Cardiac fibroblast (primary cell): ENCODE results near the gene RAPGEF4.

Experiments used
- DNase-seq, 2 donors: peaks; one replicate each; pipeline versions ENCODE4 v3.0.0 to v3.0.0-alpha.2; 2010; ENCODE audit warnings: low read depth in 2 of 2
- H3K4me3 ChIP-seq, 2 donors: replicated peaks in 1 of 2; 1 replicate in 1 of 2; 2 replicates in 1 of 2; pipeline ENCODE4 v1.5.1; 2011; ENCODE audit warnings: low read depth in 2 of 2, low read length in 2 of 2, mild to moderate bottlenecking in 2 of 2, moderate library complexity in 1 of 2
- TF ChIP-seq, protein P1 (sequence below): IDR thresholded peaks from one replicate; pipeline ENCODE4 v1.5.1; 2011; ENCODE audit warnings: low read depth, mild to moderate bottlenecking, low read length, inconsistent platforms

The RAPGEF4 gene

DNA sequence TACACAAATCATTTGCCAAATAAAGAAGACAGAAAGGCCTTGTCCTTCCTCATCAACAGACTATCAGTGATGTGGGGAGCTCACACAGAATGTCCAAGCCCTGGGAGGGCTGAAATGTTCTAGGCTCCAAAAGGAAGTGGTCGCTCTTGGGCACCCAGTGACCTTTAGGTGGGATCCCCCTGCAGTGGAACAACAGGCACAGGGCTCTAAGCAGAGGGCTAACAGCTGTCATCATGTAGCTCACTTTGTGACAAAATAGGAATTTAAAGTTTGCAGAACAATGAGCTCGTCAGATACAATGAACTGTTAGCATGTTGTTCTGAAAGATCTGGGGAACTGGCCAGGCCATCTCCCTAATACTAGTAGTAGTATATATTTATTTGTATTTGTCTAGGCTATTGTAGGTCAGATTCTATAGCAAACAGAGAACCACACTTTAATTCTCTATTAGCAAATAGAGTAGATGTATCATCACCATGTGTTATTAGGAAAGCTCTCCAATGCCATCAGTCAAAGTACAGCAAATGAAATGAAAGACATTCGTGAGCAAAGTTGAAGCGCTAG lies 188.5 kb downstream of the RAPGEF4 start:
- TF ChIP-seq, protein P1, sequence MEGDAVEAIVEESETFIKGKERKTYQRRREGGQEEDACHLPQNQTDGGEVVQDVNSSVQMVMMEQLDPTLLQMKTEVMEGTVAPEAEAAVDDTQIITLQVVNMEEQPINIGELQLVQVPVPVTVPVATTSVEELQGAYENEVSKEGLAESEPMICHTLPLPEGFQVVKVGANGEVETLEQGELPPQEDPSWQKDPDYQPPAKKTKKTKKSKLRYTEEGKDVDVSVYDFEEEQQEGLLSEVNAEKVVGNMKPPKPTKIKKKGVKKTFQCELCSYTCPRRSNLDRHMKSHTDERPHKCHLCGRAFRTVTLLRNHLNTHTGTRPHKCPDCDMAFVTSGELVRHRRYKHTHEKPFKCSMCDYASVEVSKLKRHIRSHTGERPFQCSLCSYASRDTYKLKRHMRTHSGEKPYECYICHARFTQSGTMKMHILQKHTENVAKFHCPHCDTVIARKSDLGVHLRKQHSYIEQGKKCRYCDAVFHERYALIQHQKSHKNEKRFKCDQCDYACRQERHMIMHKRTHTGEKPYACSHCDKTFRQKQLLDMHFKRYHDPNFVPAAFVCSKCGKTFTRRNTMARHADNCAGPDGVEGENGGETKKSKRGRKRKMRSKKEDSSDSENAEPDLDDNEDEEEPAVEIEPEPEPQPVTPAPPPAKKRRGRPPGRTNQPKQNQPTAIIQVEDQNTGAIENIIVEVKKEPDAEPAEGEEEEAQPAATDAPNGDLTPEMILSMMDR, result no peak
- no peak overlapping the region for H3K4me3 ChIP-seq
- DNase-seq, result no peak

DNA sequence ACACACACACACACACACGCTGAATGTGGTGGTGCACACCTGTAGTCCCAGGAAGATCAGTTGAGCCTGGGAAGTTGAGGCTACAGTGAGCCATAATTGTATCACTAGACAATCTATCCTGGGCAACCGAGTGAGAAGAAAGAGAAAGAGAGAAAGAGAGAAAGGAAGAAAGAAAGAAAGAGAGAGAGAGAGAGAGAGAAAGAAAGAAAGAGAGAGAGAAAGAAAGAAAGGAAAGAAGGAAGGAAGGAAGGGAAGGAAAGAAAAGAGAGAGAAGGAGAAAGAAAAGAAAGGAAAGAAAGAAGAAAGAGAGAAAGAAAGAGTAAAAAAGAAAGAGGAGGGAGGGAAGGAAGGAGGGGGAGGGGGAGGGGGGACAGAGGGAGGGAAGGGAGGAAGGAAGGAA lies 190.0 kb downstream of the RAPGEF4 start:
- no peak for DNase-seq
- TF ChIP-seq, protein P1, result no peak
- H3K4me3 ChIP-seq, result no peak overlapping the region

DNA sequence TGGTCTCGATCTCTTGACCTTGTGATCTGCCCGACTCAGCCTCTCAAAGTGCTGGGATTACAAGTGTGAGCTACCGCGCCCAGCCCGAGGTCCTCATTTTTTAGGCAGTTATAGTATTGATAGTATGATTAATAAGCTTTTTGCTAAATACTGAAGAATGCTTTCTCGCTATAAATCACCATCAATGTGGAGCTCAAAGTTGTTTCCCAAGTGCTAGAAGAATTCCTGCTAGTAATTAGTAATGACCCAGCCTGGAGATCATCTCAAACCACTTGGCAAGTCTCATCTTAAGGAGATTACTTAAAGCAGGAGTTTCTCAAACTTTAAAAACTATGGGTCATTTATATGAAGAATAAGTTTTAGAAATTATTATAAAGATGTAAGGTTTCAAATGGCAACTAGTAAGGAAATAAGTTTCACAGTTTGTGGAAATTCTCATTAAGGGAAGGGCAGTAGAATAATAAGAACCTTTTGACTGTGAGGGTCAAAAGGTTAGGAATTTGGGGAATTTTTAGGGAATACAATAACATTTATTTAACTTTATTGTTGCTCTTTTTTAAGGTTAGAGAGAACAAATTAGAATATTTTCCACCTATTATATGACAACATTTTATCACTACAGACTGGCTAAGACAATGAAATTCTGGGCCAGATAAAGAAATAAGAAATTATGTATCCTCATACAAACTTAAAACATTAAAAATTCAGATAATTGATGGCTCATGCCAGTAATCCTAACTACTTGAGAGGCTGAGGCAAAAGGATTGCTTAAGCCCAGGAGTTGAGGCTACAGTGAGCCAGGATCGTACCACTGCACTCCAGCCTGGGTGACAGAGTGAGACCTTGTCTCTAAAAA lies 191.4 kb downstream of the RAPGEF4 start:
- TF ChIP-seq, protein P1, result no peak
- DNase-seq, result peak; percentile 18 to 67
- no peak overlapping the region for H3K4me3 ChIP-seq

DNA sequence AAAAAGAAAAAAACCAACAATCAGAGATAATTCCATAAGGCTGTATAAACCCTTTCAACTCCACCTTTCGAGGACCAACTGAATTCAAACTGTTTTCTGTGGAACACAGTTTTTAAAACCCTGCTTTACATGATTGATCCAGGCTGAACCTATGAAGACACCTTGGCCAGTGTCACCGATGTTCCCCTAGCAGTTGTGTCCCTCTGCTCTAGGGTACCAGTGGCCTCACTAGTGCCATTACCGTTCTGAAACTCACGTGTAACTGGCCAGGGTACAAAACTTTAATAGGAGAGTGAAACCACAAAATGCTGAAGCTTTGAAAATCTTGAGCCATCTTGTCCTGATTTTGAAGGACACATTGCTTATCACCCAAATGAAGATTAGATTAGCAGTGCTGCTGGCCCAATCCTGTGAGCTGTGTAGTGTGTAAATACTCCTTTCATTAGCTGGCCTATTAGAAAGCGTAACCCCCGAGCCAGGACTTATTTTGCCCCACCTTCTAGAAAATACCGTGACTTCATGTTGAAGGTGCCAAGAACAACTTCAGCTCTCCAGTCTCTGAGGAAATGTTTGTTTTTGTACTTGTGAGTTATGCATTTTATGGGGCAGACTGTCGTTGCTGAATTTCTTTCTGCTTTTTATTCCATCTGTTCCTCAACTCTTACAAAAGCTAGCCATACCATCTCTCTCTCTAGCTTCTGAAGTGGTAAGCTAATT lies 192.2 kb downstream of the RAPGEF4 start:
- peak; percentile 85 to 91 for DNase-seq
- H3K4me3 ChIP-seq, result peak overlapping the region in 1 of 2 donors; percentile 27
- TF ChIP-seq, protein P1, result no peak

DNA sequence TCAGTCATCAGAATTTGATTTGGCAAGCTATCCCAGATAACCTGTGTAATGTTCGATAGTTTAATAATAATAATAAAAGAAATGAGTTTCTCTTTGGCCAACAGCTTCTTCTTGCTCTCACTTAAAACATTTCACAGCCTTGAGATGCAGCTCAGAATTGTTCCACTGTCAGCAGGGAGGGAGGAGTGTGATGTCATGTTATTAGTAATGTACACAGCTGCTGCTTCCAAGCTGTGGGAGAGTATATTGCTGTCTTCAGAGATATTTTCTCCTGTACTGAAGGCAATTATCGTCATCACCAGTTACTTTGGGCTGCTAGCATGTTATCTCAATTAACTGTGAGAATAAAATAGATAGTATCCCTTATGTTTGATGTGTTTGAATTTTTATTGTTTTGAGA lies 193.1 kb downstream of the RAPGEF4 start:
- DNase-seq, result peak; percentile 82 to 84
- H3K4me3 ChIP-seq, result peak overlapping the region in 1 of 2 donors; percentile 27
- TF ChIP-seq, protein P1, result no peak

DNA sequence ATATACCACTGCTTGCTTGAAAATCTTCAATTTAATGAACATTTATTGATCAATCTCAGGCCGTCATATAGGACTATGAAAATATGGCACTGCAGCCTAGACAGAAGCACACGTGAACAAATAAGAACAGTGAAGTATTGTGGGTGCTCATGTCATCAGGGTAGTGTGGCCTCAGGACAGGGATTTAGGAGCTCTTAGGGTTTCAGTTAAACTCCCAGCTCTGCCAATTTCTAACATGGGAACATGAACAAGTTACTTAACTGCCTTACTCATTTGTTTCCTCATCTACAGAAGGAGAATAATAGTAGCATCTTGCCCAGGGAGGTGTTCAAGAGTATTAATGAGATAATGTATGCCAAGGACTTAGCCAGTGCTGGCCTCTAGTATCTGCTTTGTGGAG lies 194.0 kb downstream of the RAPGEF4 start:
- DNase-seq, result peak; percentile 30 to 36
- H3K4me3 ChIP-seq, result no peak overlapping the region
- TF ChIP-seq, protein P1, result no peak
